GM19324 (cell line): Measurements from ENCODE around the gene IFIT1.
"Not testable (repeated sequence)": the region's sequence is repeated elsewhere in the genome, so short reads cannot be mapped to it uniquely, and the experiment has no call there.

Source experiments
- ATAC-seq: cut with Tn5 transposase; IDR thresholded peaks from one replicate; pipeline ENCODE4 v1.9.1; 2021; ENCODE audit warnings: mild to moderate bottlenecking, moderate library complexity; ENCODE audit not compliant: unreplicated experiment, low FRiP score

IFIT1 gene

DNA sequence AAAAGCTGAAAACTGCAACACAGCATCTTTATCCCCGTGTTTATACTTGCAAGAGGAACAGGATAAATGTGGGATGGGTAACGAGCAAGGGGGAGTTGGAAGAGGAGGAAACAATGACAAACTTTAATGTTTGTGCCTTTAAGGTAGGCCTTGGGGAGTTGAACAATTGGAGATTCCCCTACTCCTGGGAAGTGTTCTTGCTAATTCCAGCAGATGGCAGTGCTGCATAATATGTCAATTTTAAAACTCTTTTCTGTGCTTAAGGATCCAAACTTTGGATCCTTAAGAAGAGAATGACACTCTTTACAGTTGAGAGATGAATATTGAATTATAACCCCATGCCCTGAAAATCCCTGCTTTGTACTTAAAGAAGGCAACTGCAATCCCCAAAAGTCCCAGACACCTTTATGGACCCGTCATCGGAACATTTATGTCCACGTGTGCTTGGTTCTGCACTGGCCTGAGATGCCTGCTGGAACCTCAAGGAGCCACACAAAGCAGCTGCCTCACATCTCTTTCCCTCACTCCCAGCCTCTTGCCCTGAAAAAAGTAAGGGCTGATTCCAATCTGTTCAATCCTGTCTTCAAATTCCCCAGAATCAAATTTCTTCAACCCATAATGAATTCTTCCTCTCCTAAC, 33.9 kb downstream of the IFIT1 start:
- no peak for ATAC-seq

DNA sequence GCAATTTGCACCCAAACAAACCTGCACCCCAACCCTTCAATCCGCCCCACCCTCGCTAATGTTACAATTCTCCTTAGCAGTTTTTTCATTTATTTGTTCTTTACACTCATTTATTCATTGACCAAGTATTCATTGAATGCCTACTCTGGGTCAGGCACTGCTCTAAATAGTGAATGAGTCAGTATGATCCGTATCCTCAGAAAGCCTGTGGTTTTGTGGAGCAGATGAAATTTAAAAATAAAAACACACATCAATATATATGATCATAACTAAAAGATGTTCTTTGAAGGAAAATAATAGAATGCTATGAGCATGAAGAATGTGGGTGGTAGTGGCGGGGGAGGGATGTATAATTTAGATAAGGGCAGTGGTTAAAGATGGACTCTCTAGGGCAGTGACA, 35.2 kb downstream of the IFIT1 start:
- no peak for ATAC-seq

DNA sequence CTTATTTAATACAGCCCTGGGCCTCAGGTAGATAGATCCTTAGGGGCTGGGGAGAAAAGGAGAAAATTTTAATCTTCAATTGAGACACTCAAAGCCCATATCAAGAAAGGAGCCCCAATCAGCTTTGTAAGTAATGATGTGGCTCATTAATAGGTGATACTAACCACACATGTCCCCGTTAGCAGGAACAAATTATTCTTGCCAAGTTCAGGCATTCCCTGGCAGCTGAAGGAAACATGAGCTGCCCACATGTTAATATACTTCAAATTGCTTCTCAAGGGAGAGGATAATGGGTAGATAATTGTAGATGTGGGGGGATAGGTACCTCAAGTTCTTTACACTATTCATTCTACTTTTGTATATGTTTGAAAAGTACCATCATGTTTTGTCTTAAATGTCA, 36.5 kb downstream of the IFIT1 start:
- no peak for ATAC-seq

DNA sequence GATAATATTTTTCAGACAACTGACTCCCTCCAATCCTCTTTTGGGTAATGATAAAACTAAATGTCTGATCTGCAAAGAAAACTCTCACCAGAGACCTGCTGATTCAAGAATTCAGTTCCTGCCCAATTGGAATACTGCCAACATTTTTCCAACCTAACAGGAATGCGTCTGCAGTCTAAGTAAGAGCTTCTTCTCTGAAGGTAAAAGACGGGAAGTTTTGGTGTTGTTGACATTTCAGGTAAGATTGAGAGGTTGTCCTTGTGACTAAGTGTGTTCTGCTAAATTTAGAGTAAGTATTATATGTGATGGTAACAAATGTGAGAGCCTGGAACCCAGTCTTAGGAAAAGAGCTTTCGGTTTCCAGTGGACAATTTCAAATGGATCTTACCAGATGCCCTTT, 39.6 kb downstream of the IFIT1 start:
- no peak for ATAC-seq

DNA sequence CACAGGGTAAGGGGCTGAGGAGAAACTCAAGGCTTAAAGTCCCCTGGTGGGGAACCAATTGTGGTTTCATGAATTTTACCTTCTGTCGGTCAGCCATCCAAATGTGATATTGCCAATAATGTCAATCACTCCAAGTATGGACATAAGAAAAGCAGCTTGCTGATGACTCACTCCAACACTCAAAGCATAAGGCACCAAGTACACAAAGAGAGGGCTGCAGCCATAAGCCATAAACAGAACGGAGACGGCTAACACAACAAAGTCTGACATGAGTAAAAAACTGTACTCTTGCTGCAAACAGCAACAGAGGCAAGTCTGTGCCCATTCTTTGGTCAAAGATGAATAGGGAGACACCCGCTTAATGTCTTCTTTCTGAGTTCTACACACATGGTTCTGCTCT, 46.1 kb downstream of the IFIT1 start:
- no peak for ATAC-seq

DNA sequence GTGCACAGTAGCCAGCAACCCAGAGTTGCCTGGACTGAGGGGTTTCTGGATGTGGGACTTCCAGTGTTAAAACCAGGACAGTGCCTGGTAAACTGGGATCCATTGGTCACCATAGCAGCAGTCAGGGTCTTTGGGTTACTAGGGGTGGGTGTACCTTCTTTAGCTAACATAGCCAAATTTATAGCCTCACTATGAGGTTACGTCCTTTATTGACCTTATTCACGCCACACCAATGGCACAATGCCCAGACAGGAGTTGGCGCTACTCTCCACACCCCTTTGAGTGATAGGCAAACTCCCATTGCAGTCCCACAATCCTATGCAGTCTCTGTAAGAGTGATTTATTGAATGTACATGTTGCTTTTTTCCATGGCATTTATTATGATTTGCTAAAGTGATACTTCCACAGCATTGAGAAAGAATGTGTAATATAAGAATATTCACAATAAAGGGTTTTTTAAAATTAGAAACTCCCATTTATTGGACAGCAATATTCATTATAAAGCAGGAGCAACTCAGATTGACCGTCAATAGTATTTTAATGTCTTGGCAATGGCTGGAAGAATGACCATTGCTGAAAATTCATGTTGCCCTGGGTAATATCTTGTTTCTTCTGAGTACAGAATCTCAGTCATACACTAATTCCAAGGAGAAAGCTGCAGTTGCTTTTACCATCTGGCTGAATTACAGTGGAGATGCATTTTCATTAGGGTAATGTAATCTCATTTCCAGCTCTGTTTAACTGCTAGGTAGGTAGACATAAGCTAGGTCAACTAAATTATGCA, 48.0 kb downstream of the IFIT1 start:
- no peak for ATAC-seq

DNA sequence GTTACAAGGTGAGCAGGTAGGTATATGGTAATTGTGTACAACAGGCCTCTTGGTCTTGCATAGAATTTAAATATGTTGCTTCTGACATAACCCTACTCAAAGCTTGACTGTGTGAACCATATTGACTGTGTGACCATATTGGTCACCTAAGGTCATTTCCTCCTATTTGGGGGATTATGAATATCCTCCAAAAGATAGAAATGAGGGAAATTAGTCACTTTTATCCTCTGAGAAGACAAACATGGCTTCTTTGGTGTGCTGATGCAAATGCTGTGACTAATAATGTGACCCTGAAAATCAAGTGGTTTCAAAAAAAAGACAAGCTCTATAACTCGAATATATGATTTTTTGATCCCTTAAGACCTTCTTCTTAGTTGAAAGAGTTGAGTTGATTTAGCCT, 49.9 kb downstream of the IFIT1 start:
- ATAC-seq = no peak

DNA sequence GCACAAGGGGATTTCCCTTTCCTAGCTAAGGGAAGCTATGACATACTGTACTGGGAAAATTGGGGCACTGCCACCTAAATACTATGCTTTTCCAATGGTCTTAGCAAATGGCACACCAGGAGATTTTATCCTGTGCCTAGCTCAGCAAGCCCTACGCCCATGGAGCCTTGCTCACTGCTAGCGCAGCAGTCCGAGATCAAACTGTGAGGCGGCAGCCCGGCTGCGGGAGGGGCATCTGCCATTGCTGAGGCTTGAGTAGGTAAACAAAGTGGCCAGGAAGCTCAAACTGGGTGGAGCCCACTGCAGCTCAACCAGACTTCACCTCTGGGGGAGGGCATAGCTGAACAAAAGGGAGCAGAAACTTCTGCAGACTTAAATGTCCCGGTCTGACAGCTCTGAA, 52.4 kb downstream of the IFIT1 start:
- ATAC-seq = not testable (repeated sequence)

DNA sequence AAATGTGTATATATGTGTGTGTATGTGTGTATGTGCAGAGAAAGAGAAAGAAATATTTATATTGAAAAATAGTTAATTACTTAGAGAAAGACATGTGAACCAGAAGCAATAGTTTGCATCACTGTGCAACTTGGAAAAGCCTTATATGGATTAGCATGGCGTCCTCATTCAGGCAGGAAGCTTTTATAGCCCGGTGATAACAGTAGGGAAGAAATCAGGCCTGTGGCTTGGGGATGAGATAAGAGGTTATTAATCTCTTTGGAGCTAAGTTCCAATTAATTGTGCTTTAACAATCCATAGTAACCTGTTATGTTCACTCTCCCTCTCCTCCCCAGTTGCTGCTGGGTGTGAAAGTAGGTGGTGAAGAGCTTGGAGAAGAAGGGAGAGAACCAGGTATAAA, 58.5 kb downstream of the IFIT1 start:
- ATAC-seq = no peak

DNA sequence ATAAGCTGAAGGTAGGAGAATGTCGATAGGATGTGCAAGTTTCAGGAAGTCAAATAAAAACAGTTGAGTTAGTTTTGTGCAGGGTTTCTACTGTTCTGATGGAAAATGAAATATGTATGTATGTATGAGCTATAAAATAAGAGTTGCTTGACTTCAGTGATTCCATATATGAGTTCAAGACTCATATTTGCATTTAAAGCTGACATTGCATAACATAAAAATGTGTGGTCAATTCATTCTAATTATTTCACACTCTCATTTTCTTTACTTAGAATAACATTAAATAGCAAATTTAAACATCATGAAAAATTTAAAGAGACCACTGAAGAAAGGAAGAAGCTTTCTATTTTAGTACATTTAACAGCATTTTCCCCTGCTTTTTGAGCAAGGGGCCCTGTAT, 59.8 kb downstream of the IFIT1 start:
- no peak for ATAC-seq

DNA sequence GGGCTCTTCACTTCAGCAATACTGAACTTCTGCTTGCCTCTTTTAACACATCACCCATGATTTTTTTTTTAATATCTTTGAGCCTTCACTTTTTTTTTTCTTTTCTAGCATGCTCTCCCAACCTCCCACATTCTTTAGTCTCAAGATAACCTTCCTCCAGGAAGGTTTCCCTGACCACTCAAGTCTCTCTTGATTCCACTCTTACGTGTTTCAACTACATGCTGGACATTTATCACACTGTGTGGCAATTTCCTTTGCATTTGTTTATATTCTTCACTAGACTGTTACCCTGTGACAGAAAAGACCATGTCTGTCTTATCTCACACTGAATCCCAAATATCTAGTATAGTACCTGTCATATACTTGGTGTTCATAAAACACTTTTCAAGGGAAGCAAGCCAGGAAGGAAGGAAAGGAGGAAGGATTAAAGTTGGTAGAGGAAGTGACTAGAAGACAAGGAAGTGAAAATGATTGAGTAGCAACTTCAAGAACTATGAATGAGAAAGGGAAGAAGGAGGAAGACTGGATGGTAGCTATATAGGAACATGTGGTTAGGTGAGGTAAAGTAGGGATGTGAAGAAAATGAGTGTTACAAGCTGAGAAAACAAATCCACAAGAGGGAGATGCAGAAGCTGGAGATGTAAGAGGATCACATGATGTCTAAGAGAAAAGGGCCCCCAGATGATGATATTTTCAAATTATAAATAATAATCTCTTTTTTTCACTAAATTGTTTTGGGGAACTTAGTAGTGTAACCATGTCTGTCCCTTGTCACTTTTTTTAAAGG, 62.3 kb downstream of the IFIT1 start:
- no peak for ATAC-seq
